GM21360 (cell line): ENCODE data around the gene PRRC2C.
"Not testable (repeated sequence)": the region's sequence is repeated elsewhere in the genome, so short reads cannot be mapped to it uniquely, and the experiment has no call there.

ENCODE experiments used
- ATAC-seq: cut with Tn5 transposase; IDR thresholded peaks from one replicate; pipeline ENCODE4 v1.9.1; 2021; ENCODE audit warnings: mild to moderate bottlenecking, moderate library complexity; ENCODE audit not compliant: unreplicated experiment

The PRRC2C gene

GRCh38 chr1:171495444-171495843, 10.1 kb downstream of the PRRC2C start:
- no peak for ATAC-seq

GRCh38 chr1:171500304-171500703, 15.0 kb downstream of the PRRC2C start:
- no peak for ATAC-seq

- no peak for ATAC-seq
Measured at GRCh38 chr1:171500803-171501202, 15.5 kb downstream of the PRRC2C start.

GRCh38 chr1:171501305-171502024, 16.1 kb downstream of the PRRC2C start:
- no peak for ATAC-seq

- no peak for ATAC-seq
Measured at GRCh38 chr1:171506525-171507304, 21.4 kb downstream of the PRRC2C start.

- peak; percentile 65 for ATAC-seq
Measured at GRCh38 chr1:171507435-171507834, 22.1 kb downstream of the PRRC2C start.

GRCh38 chr1:171509191-171509590, 23.9 kb downstream of the PRRC2C start:
- ATAC-seq = no peak

- no peak for ATAC-seq
Measured at GRCh38 chr1:171513743-171514142, 28.4 kb downstream of the PRRC2C start.

GRCh38 chr1:171515299-171515698, 30.0 kb downstream of the PRRC2C start:
- ATAC-seq = no peak

GRCh38 chr1:171515741-171516140, 30.4 kb downstream of the PRRC2C start:
- no peak for ATAC-seq

GRCh38 chr1:171521567-171521966, 36.2 kb downstream of the PRRC2C start:
- no peak for ATAC-seq

GRCh38 chr1:171530676-171531075, 45.3 kb downstream of the PRRC2C start:
- no peak for ATAC-seq

- ATAC-seq = no peak
Measured at GRCh38 chr1:171532520-171532919, 47.2 kb downstream of the PRRC2C start.

GRCh38 chr1:171545523-171545922, 60.2 kb downstream of the PRRC2C start:
- ATAC-seq = no peak

GRCh38 chr1:171550050-171550449, 64.7 kb downstream of the PRRC2C start:
- no peak for ATAC-seq

GRCh38 chr1:171550598-171551100, 65.3 kb downstream of the PRRC2C start:
- not testable (repeated sequence) for ATAC-seq

- not testable (repeated sequence) for ATAC-seq
Measured at GRCh38 chr1:171553960-171554359, 68.6 kb downstream of the PRRC2C start.

- no peak for ATAC-seq
Measured at GRCh38 chr1:171563675-171564074, 78.3 kb downstream of the PRRC2C start.

- no peak for ATAC-seq
Measured at GRCh38 chr1:171566467-171566866, 81.1 kb downstream of the PRRC2C start.

- no peak for ATAC-seq
Measured at GRCh38 chr1:171570295-171570694, 85.0 kb downstream of the PRRC2C start.

GRCh38 chr1:171576144-171576543, 90.8 kb downstream of the PRRC2C start:
- ATAC-seq = no peak

- ATAC-seq = no peak
Measured at GRCh38 chr1:171581226-171581625, 95.9 kb downstream of the PRRC2C start.
